Measurements from ENCODE around the gene XK. TPM values are rescaled to one million over a fixed set of nuclear protein-coding genes. Genes with fewer than 3 reads are reported as not detected.

Gene XK
- total RNA-seq, 1 donor from 2014 or later = 1.3 TPM

- Histone ChIP-seq H3K9me3 (ENCODE audit: low read depth) (peaks cover 4% of the 10 kb centered on the region), H2AFZ (replicated peaks) (no peak overlapping the region), H3K27me3 (no peaks in the 10 kb centered on the region), H3F3A (ENCODE audit: low read depth) (no peaks in the 10 kb centered on the region), H3K4me3 (no peak overlapping the region), H4K20me1 (ENCODE audit: low read depth) (no peaks in the 10 kb centered on the region), H3K4me2 (no peak overlapping the region), H3K36me3 (no peaks in the 10 kb centered on the region), H3K4me1 (no peaks in the 10 kb centered on the region), H3K27ac (no peak overlapping the region), H3K9ac (no peak overlapping the region), H3K79me2 (ENCODE audit: low read depth) (no peaks in the 10 kb centered on the region)
- no peak overlapping the region for H3K4me3 Mint-ChIP-seq
- TF ChIP-seq CTCF (IDR thresholded peaks at IDR 0.05) (no peak), EZH2 (IDR thresholded peaks at IDR 0.05) (no peak), EZH2phosphoT487 (IDR thresholded peaks at IDR 0.05) (no peak)
- no peak for DNase-seq (ENCODE audit: low spot score)
- H3K27ac Mint-ChIP-seq = no peak overlapping the region
- H3K9me3 Mint-ChIP-seq = no peaks in the 10 kb centered on the region
- H3K27me3 Mint-ChIP-seq (ENCODE audit: insufficient read depth, low read depth) = no peaks in the 10 kb centered on the region
- H3K36me3 Mint-ChIP-seq = no peaks in the 10 kb centered on the region
- no peaks in the 10 kb centered on the region for H3K4me1 Mint-ChIP-seq
Measured at GRCh38 chrX:37716602-37717001, 31.0 kb downstream of the XK start.

GRCh38 chrX:37717708-37718107, 32.1 kb downstream of the XK start:
- Histone ChIP-seq H3K4me3 (no peak overlapping the region), H3K27me3 (no peaks in the 10 kb centered on the region), H3K4me2 (no peak overlapping the region), H3K9me3 (ENCODE audit: low read depth) (peaks cover 4% of the 10 kb centered on the region), H3K27ac (no peak overlapping the region), H3K4me1 (no peaks in the 10 kb centered on the region), H2AFZ (replicated peaks) (no peak overlapping the region), H3K36me3 (no peaks in the 10 kb centered on the region), H3F3A (ENCODE audit: low read depth) (no peaks in the 10 kb centered on the region), H3K79me2 (ENCODE audit: low read depth) (no peaks in the 10 kb centered on the region), H4K20me1 (ENCODE audit: low read depth) (no peaks in the 10 kb centered on the region), H3K9ac (no peak overlapping the region)
- no peaks in the 10 kb centered on the region for H3K9me3 Mint-ChIP-seq
- H3K27me3 Mint-ChIP-seq (ENCODE audit: insufficient read depth, low read depth) = no peaks in the 10 kb centered on the region
- TF ChIP-seq EZH2phosphoT487 (IDR thresholded peaks at IDR 0.05) = no peak
- TF ChIP-seq CTCF (IDR thresholded peaks at IDR 0.05) = no peak
- no peak for TF ChIP-seq EZH2 (IDR thresholded peaks at IDR 0.05)
- no peak overlapping the region for H3K27ac Mint-ChIP-seq
- H3K36me3 Mint-ChIP-seq = no peaks in the 10 kb centered on the region
- no peaks in the 10 kb centered on the region for H3K4me1 Mint-ChIP-seq
- DNase-seq (ENCODE audit: low spot score) = no peak
- H3K4me3 Mint-ChIP-seq = no peak overlapping the region

GRCh38 chrX:37722595-37722994, 37.0 kb downstream of the XK start:
- peaks cover 4% of the 10 kb centered on the region for H3K9me3 ChIP-seq (ENCODE audit: low read depth)
- no peaks in the 10 kb centered on the region for H3K36me3 ChIP-seq
- H4K20me1 ChIP-seq (ENCODE audit: low read depth) = no peaks in the 10 kb centered on the region
- DNase-seq (ENCODE audit: low spot score) = no peak
- TF ChIP-seq CTCF (IDR thresholded peaks at IDR 0.05) = no peak
- no peak for TF ChIP-seq EZH2phosphoT487 (IDR thresholded peaks at IDR 0.05)
- no peak for TF ChIP-seq EZH2 (IDR thresholded peaks at IDR 0.05)
- H3K9ac ChIP-seq = no peak overlapping the region
- Mint-ChIP-seq H3K36me3 (no peaks in the 10 kb centered on the region), H3K9me3 (no peaks in the 10 kb centered on the region), H3K4me1 (no peaks in the 10 kb centered on the region), H3K4me3 (no peak overlapping the region), H3K27me3 (ENCODE audit: insufficient read depth, low read depth) (no peaks in the 10 kb centered on the region), H3K27ac (no peak overlapping the region)
- H3F3A ChIP-seq (ENCODE audit: low read depth) = no peaks in the 10 kb centered on the region
- H2AFZ ChIP-seq (replicated peaks) = no peak overlapping the region
- H3K4me1 ChIP-seq = no peaks in the 10 kb centered on the region
- no peaks in the 10 kb centered on the region for H3K79me2 ChIP-seq (ENCODE audit: low read depth)
- no peak overlapping the region for H3K27ac ChIP-seq
- H3K27me3 ChIP-seq = no peaks in the 10 kb centered on the region
- no peak overlapping the region for H3K4me2 ChIP-seq
- no peak overlapping the region for H3K4me3 ChIP-seq

All from neural progenitor cell (in vitro differentiated cells).